Tibial nerve (tissue), 3 donors: ENCODE results near the gene KRTDAP.

ENCODE experiments used
- CTCF ChIP-seq, 5 experiments: fragments of 200-600 bp in 3 of 5; fragments of 450-650 bp in 2 of 5; sonication (generic) in 3 of 5; IDR thresholded peaks; one replicate each; pipeline ENCODE4 v1.5.1; 2016 to 2019; ENCODE audit warnings: antibody characterized with exemption in 5 of 5, mild to moderate bottlenecking in 3 of 5, moderate library complexity in 2 of 5
- POLR2A ChIP-seq, 2 donors: fragments of 450-650 bp; IDR thresholded peaks; one replicate each; pipeline ENCODE4 v1.6.1; 2017; ENCODE audit warnings: antibody characterized with exemption in 2 of 2, mild to moderate bottlenecking in 2 of 2, moderate library complexity in 2 of 2

GRCh38 chr19:35488677-35489076 is 1.6 kb downstream of the KRTDAP start:
- no peak for TF ChIP-seq POLR2A (IDR thresholded peaks at IDR 0.05)
- TF ChIP-seq CTCF (IDR thresholded peaks at IDR 0.05): no peak
